Measurements from ENCODE around the gene TRIM46. TPM values are rescaled to one million over a fixed set of nuclear protein-coding genes. Genes with fewer than 3 reads are reported as not detected.

TRIM46 gene
- total RNA-seq, 1 experiment from 2014 or later = 18.4 TPM

DNA sequence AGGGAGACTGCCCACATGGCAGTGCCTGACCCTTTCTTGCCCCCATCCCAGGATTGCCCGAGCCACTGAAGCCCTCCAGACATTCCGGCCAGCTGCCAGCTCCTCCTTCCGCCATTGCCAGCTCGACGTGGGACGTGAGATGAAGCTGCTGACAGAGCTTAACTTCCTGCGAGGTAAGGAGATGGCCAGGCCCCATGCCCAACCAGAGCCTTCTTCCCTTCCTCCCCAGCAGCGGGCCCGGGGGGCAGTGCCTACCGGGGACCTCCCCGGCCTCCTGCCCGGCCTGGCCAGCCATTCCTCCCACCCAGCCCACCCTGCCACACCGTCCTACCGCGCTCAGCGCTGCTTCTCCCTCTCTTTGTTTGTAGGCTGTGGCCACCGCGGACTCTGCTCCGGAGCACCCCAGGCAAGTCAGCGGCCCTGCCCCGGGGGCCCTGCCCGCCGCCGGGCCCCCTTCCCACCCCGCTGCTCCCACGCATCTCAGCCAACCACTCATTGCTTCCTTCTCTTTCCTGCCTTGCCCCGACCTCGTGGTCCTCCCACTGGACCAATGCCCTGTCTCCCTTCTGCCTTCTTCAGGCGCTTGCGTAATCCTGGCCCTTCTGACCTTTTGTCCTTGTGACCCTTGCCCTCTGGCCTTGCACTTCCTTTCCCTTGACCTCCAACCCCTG is 4.9 kb downstream of the TRIM46 start:
- H3K4me3 Mint-ChIP-seq = no peak overlapping the region
- TF ChIP-seq, protein P1, sequence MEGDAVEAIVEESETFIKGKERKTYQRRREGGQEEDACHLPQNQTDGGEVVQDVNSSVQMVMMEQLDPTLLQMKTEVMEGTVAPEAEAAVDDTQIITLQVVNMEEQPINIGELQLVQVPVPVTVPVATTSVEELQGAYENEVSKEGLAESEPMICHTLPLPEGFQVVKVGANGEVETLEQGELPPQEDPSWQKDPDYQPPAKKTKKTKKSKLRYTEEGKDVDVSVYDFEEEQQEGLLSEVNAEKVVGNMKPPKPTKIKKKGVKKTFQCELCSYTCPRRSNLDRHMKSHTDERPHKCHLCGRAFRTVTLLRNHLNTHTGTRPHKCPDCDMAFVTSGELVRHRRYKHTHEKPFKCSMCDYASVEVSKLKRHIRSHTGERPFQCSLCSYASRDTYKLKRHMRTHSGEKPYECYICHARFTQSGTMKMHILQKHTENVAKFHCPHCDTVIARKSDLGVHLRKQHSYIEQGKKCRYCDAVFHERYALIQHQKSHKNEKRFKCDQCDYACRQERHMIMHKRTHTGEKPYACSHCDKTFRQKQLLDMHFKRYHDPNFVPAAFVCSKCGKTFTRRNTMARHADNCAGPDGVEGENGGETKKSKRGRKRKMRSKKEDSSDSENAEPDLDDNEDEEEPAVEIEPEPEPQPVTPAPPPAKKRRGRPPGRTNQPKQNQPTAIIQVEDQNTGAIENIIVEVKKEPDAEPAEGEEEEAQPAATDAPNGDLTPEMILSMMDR (conservative IDR thresholded peaks at IDR 0.05) = no peak
- DNase-seq = no peak

More for the DNA sequence above, 4.9 kb downstream of the TRIM46 start:
- Histone ChIP-seq H3K79me1 (ENCODE audit: insufficient read depth, low read depth, low read length, poor library complexity, severe bottlenecking) (no peaks in the 10 kb centered on the region), H3K18ac (ENCODE audit: insufficient read length, low read depth, low read length) (no peak overlapping the region), H4K91ac (ENCODE audit: insufficient read length, low read depth, low read length) (no peak overlapping the region), H3K23ac (ENCODE audit: insufficient read length, low read depth, low read length) (no peak overlapping the region), H3K9me3 (ENCODE audit: control insufficient read depth, low read depth, low read length) (no peaks in the 10 kb centered on the region), H3K27ac (ENCODE audit: insufficient read length, low read depth, low read length) (no peak overlapping the region), H2AFZ (ENCODE audit: low read length) (no peak overlapping the region), H3K4me2 (ENCODE audit: insufficient read depth, insufficient read length, low read length) (no peak overlapping the region), H3K14ac (ENCODE audit: insufficient read depth, low read length) (no peak overlapping the region), H2BK120ac (ENCODE audit: low read depth, low read length, poor library complexity, severe bottlenecking) (no peak overlapping the region), H3K27me3 (ENCODE audit: insufficient read depth, low read length) (no peaks in the 10 kb centered on the region), H3K9ac (ENCODE audit: extremely low read depth, insufficient read length, low read length) (no peak overlapping the region), H2BK20ac (ENCODE audit: low read depth, low read length, poor library complexity, severe bottlenecking) (no peak overlapping the region), H3K79me2 (ENCODE audit: insufficient read depth, low read length) (no peaks in the 10 kb centered on the region), H2BK15ac (ENCODE audit: low read depth, low read length) (no peak overlapping the region), H4K8ac (replicated peaks; ENCODE audit: insufficient read length, low read depth, low read length) (no peak overlapping the region), H4K20me1 (ENCODE audit: control insufficient read depth, insufficient read depth, insufficient read length) (no peaks in the 10 kb centered on the region), H3K23me2 (ENCODE audit: insufficient read length, low read depth, low read length, poor library complexity, severe bottlenecking) (peaks cover 10% of the 10 kb centered on the region), H2AK5ac (ENCODE audit: insufficient read length, low read length) (no peak overlapping the region), H3K56ac (ENCODE audit: insufficient read length, low read depth, low read length) (no peak overlapping the region), H3K4ac (ENCODE audit: low read depth, low read length) (no peak overlapping the region), H3K4me1 (ENCODE audit: insufficient read depth, low read length) (no peaks in the 10 kb centered on the region), H2BK5ac (ENCODE audit: insufficient read length, low read length) (no peak overlapping the region), H3T11ph (ENCODE audit: low read length) (no peak overlapping the region), H2BK12ac (ENCODE audit: insufficient read length, low read depth, low read length) (no peak overlapping the region), H4K5ac (ENCODE audit: insufficient read length, low read depth, low read length) (no peak overlapping the region)
- peaks cover 38 to 64% (median 57%) of the 10 kb centered on the region in 3 experiments for H3K36me3 Mint-ChIP-seq (ENCODE audit: insufficient read depth in 1 of 3, low read depth in 3 of 3)
- peak overlapping the region in 1 of 3 experiments; percentile 39; a peak in 2 of 7 replicates for H3K27ac Mint-ChIP-seq
- H3K9me3 Mint-ChIP-seq = no peaks in the 10 kb centered on the region
- peaks cover 11 to 25% of the 10 kb centered on the region in 2 experiments for H3K4me1 Mint-ChIP-seq
- H3K27me3 Mint-ChIP-seq (ENCODE audit: low read depth) = no peaks in the 10 kb centered on the region; the same call in none of the 2 replicates
- no CpG with 5 or more reads among the region's 30 CpGs for WGBS (ENCODE audit: extremely low coverage, insufficient read length, low lambda C conversion rate)

Measured in H9 (cell line).